K562 (cell line): ENCODE measurements around the gene TYW3. TPM values are rescaled to one million over a fixed set of nuclear protein-coding genes. Genes with fewer than 3 reads are reported as not detected.

ENCODE experiments used
- ATAC-seq: fragments of 200-7000 bp; cut with Tn5 transposase; 3 replicates; pipeline ENCODE4 v1.9.1; 2020; ENCODE audit warnings: moderate library complexity
- BruUV-seq: library from RNA; stranded (reverse); fragments of 400-500 nt; replicated peaks from 2 replicates; lab custom pipeline; 2021; lab: Mats Ljungman, UMichigan
- CTCF ChIA-PET: fragments of 300-600 bp; formaldehyde crosslinking; extraction: SDS; loops from one replicate; lab custom pipeline; 2021; ENCODE audit warnings: low intra/inter-chr PET ratio; lab: Yijun Ruan, JAX
- POLR2A ChIA-PET: fragments of 300-600, 350-650 bp; sonication (Branson Sonifier 250); formaldehyde crosslinking; extraction: SDS; loops from one replicate; lab custom pipeline; 2021; ENCODE audit warnings: antibody characterized with exemption, inconsistent platforms; lab: Yijun Ruan, JAX
- DNase-seq, 4 experiments: peaks; one replicate each; pipeline versions ENCODE4 v3.0.0 to v3.0.0-alpha.2; 2011 to 2018; ENCODE audit warnings: low spot score in 3 of 4, mixed read lengths in 3 of 4; ENCODE audit errors: extremely low read depth in 1 of 4
- FAIRE-seq: peaks from 2 replicates; lab custom pipeline; 2011; peaks lifted over from hg19 to GRCh38; lab: Jason Lieb, UNC
- H2AFZ ChIP-seq: 2 replicates; pipeline ENCODE4 v1.6.0; 2011; ENCODE audit warnings: low read depth, low read length, control low read depth, inconsistent platforms
- H3K27ac ChIP-seq: fragments of 200-600 bp; 3 replicates; pipeline ENCODE4 v1.8.0; 2011; ENCODE audit warnings: low read depth, mild to moderate bottlenecking, control low read depth, inconsistent platforms, low read length, moderate library complexity, mixed read lengths; ENCODE audit errors: extremely low read depth
- H3K27me3 ChIP-seq, 2 experiments: fragments of 300-600 bp in 1 of 2; 2 replicates in 1 of 2; 3 replicates in 1 of 2; pipeline versions ENCODE4 v1.6.0 to v1.8.0; 2011; ENCODE audit warnings: inconsistent platforms in 2 of 2, low read length in 2 of 2, mild to moderate bottlenecking in 1 of 2, mixed read lengths in 1 of 2, moderate library complexity in 1 of 2; ENCODE audit not compliant: control insufficient read depth in 2 of 2, insufficient read depth in 2 of 2
- H3K36me3 ChIP-seq: fragments of 300-600 bp; 3 replicates; pipeline ENCODE4 v1.8.0; 2011; ENCODE audit warnings: mild to moderate bottlenecking, low read length, inconsistent platforms; ENCODE audit not compliant: control insufficient read depth, insufficient read depth
- H3K4me1 ChIP-seq, 2 experiments: fragments of 200-600 bp in 1 of 2; replicated peaks in 1 of 2; 2 replicates in 1 of 2; 3 replicates in 1 of 2; pipeline versions ENCODE4 v1.5.1 to v1.8.0; 2011; ENCODE audit warnings: inconsistent platforms in 2 of 2, low read length in 2 of 2, mild to moderate bottlenecking in 1 of 2, mixed read lengths in 1 of 2, moderate library complexity in 1 of 2; ENCODE audit not compliant: control insufficient read depth in 2 of 2, insufficient read depth in 2 of 2
- H3K4me2 ChIP-seq: 2 replicates; pipeline ENCODE4 v1.6.1; 2011; ENCODE audit warnings: low read length, control low read depth, inconsistent platforms, mixed read lengths; ENCODE audit not compliant: insufficient read depth
- H3K4me3 ChIP-seq: fragments of 200-600 bp; sonication (generic), shearing (Covaris generic); 2 replicates; pipeline ENCODE4 v1.5.1; 2016; ENCODE audit warnings: control low read depth, inconsistent platforms
- H3K79me2 ChIP-seq: fragments of 200-600 bp; 3 replicates; pipeline ENCODE4 v1.8.0; 2011; ENCODE audit warnings: low read length, inconsistent platforms; ENCODE audit not compliant: control insufficient read depth, insufficient read depth
- H3K9ac ChIP-seq, 2 experiments: 2 replicates each; pipeline versions ENCODE4 v1.6.0 to v1.6.1; 2011; ENCODE audit warnings: low read depth in 2 of 2, low read length in 2 of 2, control low read depth in 1 of 2, inconsistent platforms in 1 of 2, mild to moderate bottlenecking in 1 of 2, mixed read lengths in 1 of 2; ENCODE audit not compliant: insufficient read depth in 1 of 2
- H3K9me1 ChIP-seq: one replicate; pipeline ENCODE4 v1.6.0; 2011; ENCODE audit warnings: inconsistent platforms, mild to moderate bottlenecking, low read length, moderate library complexity; ENCODE audit not compliant: control insufficient read depth, insufficient read depth
- H3K9me3 ChIP-seq: replicated peaks from 2 replicates; pipeline ENCODE4 v1.5.1; 2011; ENCODE audit warnings: low read depth, low read length, inconsistent platforms; ENCODE audit not compliant: control insufficient read depth, insufficient read depth
- H4K20me1 ChIP-seq: replicated peaks from 2 replicates; pipeline ENCODE4 v1.6.1; 2011; ENCODE audit warnings: low read length, inconsistent platforms, mixed read lengths; ENCODE audit not compliant: control insufficient read depth, insufficient read depth
- ATF2 ChIP-seq: sonication (generic); formaldehyde crosslinking; IDR thresholded peaks from 2 replicates; pipeline ENCODE4 v1.8.1; 2022; ENCODE audit warnings: missing genetic modification reagents
- BMI1 ChIP-seq: fragments of 150-350 bp; IDR thresholded peaks from 2 replicates; pipeline ENCODE4 v1.6.1; 2014; ENCODE audit warnings: low read length
- CGGBP1 ChIP-seq: fragments of 250-450 bp; sonication (Bioruptor Pico); IDR thresholded peaks from 2 replicates; pipeline ENCODE4 v1.9.0; 2021; ENCODE audit warnings: mild to moderate bottlenecking
- CREB5 ChIP-seq: fragments of 250-450 bp; sonication (Bioruptor Pico); IDR thresholded peaks from 2 replicates; pipeline ENCODE4 v1.5.0; 2020; ENCODE audit warnings: mild to moderate bottlenecking
- ETS2 ChIP-seq: IDR thresholded peaks from 2 replicates; pipeline ENCODE4 v1.6.1; 2016; ENCODE audit warnings: borderline replicate concordance, missing genetic modification characterization, mild to moderate bottlenecking, moderate library complexity, missing compliant biosample characterization; ENCODE audit not compliant: poor library complexity, severe bottlenecking
- FOXK2 ChIP-seq, 2 experiments: fragments of 450-650 bp; IDR thresholded peaks in 1 of 2; conservative IDR thresholded peaks in 1 of 2; 2 replicates each; pipeline ENCODE4 v1.6.1; 2016; ENCODE audit warnings: low read depth in 2 of 2, mild to moderate bottlenecking in 1 of 2
- GATAD2A ChIP-seq: fragments of 450-650 bp; IDR thresholded peaks from 2 replicates; pipeline ENCODE4 v1.6.1; 2017
- HMBOX1 ChIP-seq: sonication (generic); IDR thresholded peaks from 2 replicates; pipeline ENCODE4 v1.6.1; 2016
- MLLT1 ChIP-seq, 2 experiments: fragments of 450-650 bp; IDR thresholded peaks; 2 replicates each; pipeline ENCODE4 v1.6.1; 2016
- NCOR1 ChIP-seq: fragments of 450-650 bp; IDR thresholded peaks from 2 replicates; pipeline ENCODE4 v1.6.1; 2016; ENCODE audit warnings: mild to moderate bottlenecking, moderate library complexity
- TBL1XR1 ChIP-seq, 2 experiments: IDR thresholded peaks; 2 replicates each; pipeline ENCODE4 v1.6.1; 2012; ENCODE audit warnings: improper control_type of control experiment in 2 of 2, low read length in 2 of 2, mild to moderate bottlenecking in 1 of 2
- TSC22D4 ChIP-seq: fragments of 450-650 bp; IDR thresholded peaks from 2 replicates; pipeline ENCODE4 v1.6.1; 2016; ENCODE audit warnings: missing genetic modification characterization, missing biosample characterization, control low read depth
- ZBTB34 ChIP-seq: fragments of 250-450 bp; sonication (Bioruptor Pico); IDR thresholded peaks from 2 replicates; pipeline ENCODE4 v1.8.0; 2021; ENCODE audit warnings: mild to moderate bottlenecking, moderate library complexity
- ZNF121 ChIP-seq: sonication (generic); formaldehyde crosslinking; conservative IDR thresholded peaks from 2 replicates; pipeline ENCODE4 v1.8.0; 2022; ENCODE audit warnings: missing genetic modification reagents
- ZNF274 ChIP-seq: IDR thresholded peaks from 2 replicates; pipeline ENCODE4 v1.6.1; 2011; ENCODE audit warnings: low read depth, mild to moderate bottlenecking, low read length, moderate library complexity, borderline replicate concordance
- ZNF3 ChIP-seq: fragments of 250-450 bp; sonication (Bioruptor Pico); IDR thresholded peaks from 2 replicates; pipeline ENCODE4 v1.5.0; 2021; ENCODE audit warnings: mild to moderate bottlenecking, moderate library complexity
- ZNF354B ChIP-seq: fragments of 250-450 bp; sonication (Bioruptor Pico); IDR thresholded peaks from 2 replicates; pipeline ENCODE4 v1.4.0; 2020
- ZNF668 ChIP-seq: fragments of 250-450 bp; sonication (Bioruptor Pico); IDR thresholded peaks from 2 replicates; pipeline ENCODE4 v1.8.0; 2022; ENCODE audit warnings: mild to moderate bottlenecking, inconsistent platforms
- WGBS: fragments of 100-300 bp; shearing (Covaris generic); methylation state at CpG from one replicate; pipeline ENCODE4 v1.1.6; 2016; ENCODE audit warnings: low coverage, mixed read lengths; ENCODE audit not compliant: insufficient coverage; ENCODE audit errors: missing lambda C conversion rate; 5-methylcytosine and 5-hydroxymethylcytosine counted together
- in situ Hi-C: fragments of 300-500 bp; cut with MboI; formaldehyde crosslinking; loops from 4 replicates; pipeline ENCODE4 v1.15.0; 2018; ENCODE audit warnings: inconsistent platforms, mixed read lengths
- intact Hi-C: fragments of 100-400 bp; cut with micrococcal nuclease; formaldehyde crosslinking; loops from 2 replicates; pipeline ENCODE4 v1.14.2; 2022
- polyA plus RNA-seq, 8 experiments: library from polyadenylated mRNA; depleted of rRNA in 4 of 8; stranded (reverse) in 5 of 8; unstranded in 3 of 8; fragments of >200 nt; fragmentation: Nextera tagmentation in 2 of 8; fragmentation: Illumina TruSeq in 1 of 8; extraction: Ambion mirVana in 2 of 8; extraction: Trizol in 1 of 8; gene quantifications; 2 replicates each; pipeline versions ENCODE4 v1.2.1 to v1.2.3, GENCODE V29; 2011 to 2014; ENCODE audit warnings: inconsistent platforms in 1 of 8, missing spikeins in 1 of 8
- total RNA-seq, 7 experiments: library from RNA; depleted of rRNA in 6 of 7; stranded (reverse); fragments of >200 nt in 6 of 7; fragmentation: Illumina TruSeq in 2 of 7; extraction: Trizol in 2 of 7; gene quantifications; 2 replicates each; pipeline versions ENCODE4 v1.2.1 to v1.2.3, GENCODE V29; 2011 to 2021; ENCODE audit warnings: low replicate concordance in 1 of 7

The TYW3 gene
- total and polyA plus RNA-seq, 9 of the 15 experiments (the other 6 are each of a cell fraction or from before 2014, with no cell fraction given): 22.0 to 54.0 (median 41.1) TPM

- no TSS peak for BruUV-seq
- WGBS: 2% methylated on average over 4 of the region's 4 CpGs
- no peak overlapping the region for H3K4me2 ChIP-seq
- H3K4me3 ChIP-seq: no peak overlapping the region
- no peaks in the 10 kb centered on the region for H3K27me3 ChIP-seq
- no peaks in the 10 kb centered on the region for H3K79me2 ChIP-seq
- intact Hi-C loops: no loop called here
- H3K27ac ChIP-seq: no peak overlapping the region
- no peaks in the 10 kb centered on the region for H3K36me3 ChIP-seq
- no peak overlapping the region for H2AFZ ChIP-seq
- H3K9me1 ChIP-seq: no peaks in the 10 kb centered on the region
- no peak for FAIRE-seq
- POLR2A ChIA-PET: no interaction called here
- H3K4me1 ChIP-seq: no peaks in the 10 kb centered on the region
- in situ Hi-C loops: no loop called here
- H4K20me1 ChIP-seq: no peaks in the 10 kb centered on the region
- H3K9ac ChIP-seq: no peak overlapping the region
- DNase-seq: no peak
- no peak for ATAC-seq
- CTCF ChIA-PET: no interaction called here
- no peaks in the 10 kb centered on the region for H3K9me3 ChIP-seq
- TF ChIP-seq CGGBP1 (CRISPR knock-in tag) (no peak), ATF2 (no peak), ZNF354B (CRISPR knock-in tag) (no peak), TBL1XR1 (IDR thresholded peaks at IDR 0.05; ENCODE audit: low read length in 2 of 2) (no peak), ZNF668 (CRISPR knock-in tag) (no peak), ETS2 (no peak), FOXK2 (conservative IDR thresholded peaks at IDR 0.05 in 1 of 2, IDR thresholded peaks at IDR 0.05 in 1 of 2; ENCODE audit: low read depth in 2 of 2) (no peak), ZNF121 (no peak), CREB5 (no peak), TSC22D4 (tag) (no peak), BMI1 (no peak), ZNF3 (CRISPR knock-in tag) (no peak), ZBTB34 (CRISPR knock-in tag) (no peak), ZNF274 (no peak), GATAD2A (no peak), HMBOX1 (no peak), MLLT1 (IDR thresholded peaks at IDR 0.05) (no peak), NCOR1 (no peak)
Observed at GRCh38 chr1:74690909-74691308, 42.0 kb upstream of the TYW3 start.
